Transverse colon (tissue), 4 donors: ENCODE results near the gene TUBB2A. TPM values are rescaled to one million over a fixed set of nuclear protein-coding genes. Genes with fewer than 3 reads are reported as not detected.
"Not testable (repeated sequence)": the region's sequence is repeated elsewhere in the genome, so short reads cannot be mapped to it uniquely, and the experiment has no call there.

ENCODE experiments used
- DNase-seq: peaks from one replicate; pipeline ENCODE4 v3.0.0-alpha.2; 2019
- H3K27ac ChIP-seq, 4 donors: fragments of 200-600 bp; sonication (generic); 2 replicates each; pipeline ENCODE4 v1.5.1; 2016 to 2018; ENCODE audit warnings: inconsistent platforms in 4 of 4
- H3K27me3 ChIP-seq: fragments of 200-600 bp; sonication (generic); 2 replicates; pipeline ENCODE4 v1.5.1; 2017; ENCODE audit warnings: inconsistent platforms
- H3K36me3 ChIP-seq, 4 donors: fragments of 200-600 bp; sonication (generic); 2 replicates each; pipeline ENCODE4 v1.5.1; 2017 to 2019; ENCODE audit warnings: inconsistent platforms in 4 of 4
- H3K4me1 ChIP-seq, 4 donors: fragments of 200-600 bp; sonication (generic); 2 replicates each; pipeline ENCODE4 v1.5.1; 2017 to 2020; ENCODE audit warnings: inconsistent platforms in 4 of 4
- H3K4me3 ChIP-seq, 4 donors: fragments of 200-600 bp; sonication (generic); 1 replicate in 1 of 4; 2 replicates in 3 of 4; pipeline versions ENCODE4 v1.5.1 to v1.6.1; 2017 to 2019; ENCODE audit warnings: inconsistent platforms in 4 of 4
- H3K9me3 ChIP-seq, 2 donors: fragments of 200-600 bp; sonication (generic); 2 replicates each; pipeline ENCODE4 v1.5.1; 2017 to 2019; ENCODE audit warnings: inconsistent platforms in 2 of 2
- CTCF ChIP-seq, 5 experiments: fragments of 200-600 bp in 3 of 5; fragments of 450-650 bp in 2 of 5; sonication (generic) in 3 of 5; IDR thresholded peaks; 1 replicate in 2 of 5; 2 replicates in 3 of 5; pipeline ENCODE4 v1.5.1; 2016 to 2017; ENCODE audit warnings: antibody characterized with exemption in 5 of 5, inconsistent platforms in 3 of 5, mild to moderate bottlenecking in 2 of 5, moderate library complexity in 1 of 5
- EP300 ChIP-seq: sonication (generic); formaldehyde crosslinking; IDR thresholded peaks from one replicate; pipeline ENCODE4 v1.6.1; 2017; ENCODE audit warnings: antibody characterized with exemption, low read depth
- POLR2A ChIP-seq: fragments of 450-650 bp; IDR thresholded peaks from one replicate; pipeline ENCODE4 v1.6.1; 2016; ENCODE audit warnings: antibody characterized with exemption, mild to moderate bottlenecking, moderate library complexity
- POLR2AphosphoS5 ChIP-seq, 3 donors: sonication (generic); formaldehyde crosslinking; IDR thresholded peaks; one replicate each; pipeline ENCODE4 v1.6.1; 2016; ENCODE audit warnings: antibody characterized with exemption in 3 of 3
- WGBS, 2 donors: methylation state at CpG; one replicate each; pipeline ENCODE4 v1.1.5; 2018; ENCODE audit warnings: low coverage in 1 of 2; 5-methylcytosine and 5-hydroxymethylcytosine counted together
- in situ Hi-C, 4 donors: fragments of 200-750 bp; cut with MboI; loops; one replicate each; pipeline versions ENCODE4 v1.15.0 to v1.15.1; 2017; ENCODE audit warnings: low sequenced_read_pairs in 3 of 4, low pct_ligation_motif_present in 1 of 4, low pct_unique_long_range_greater_than_20kb in 1 of 4
- intact Hi-C: fragments of 100-400 bp; cut with DNase I; formaldehyde crosslinking; loops from one replicate; pipeline ENCODE4 v1.15.1; 2023; ENCODE audit warnings: low total_unique reads
- total RNA-seq, 4 donors: library from RNA; depleted of rRNA; stranded (reverse); fragments of >200 nt; gene quantifications; one replicate each; pipeline ENCODE4 v1.1.0, GENCODE V29; 2016

Gene TUBB2A
- total RNA-seq, 4 donors from 2014 or later: 15.4 to 41.0 (median 29.4) TPM

- 94% methylated on average over 20 of the region's 20 CpGs; no CpG with 5 or more reads in 1 of the 2 donors for WGBS, 2 donors
- no peak for DNase-seq
- Histone ChIP-seq H3K27me3 (no peaks in the 10 kb centered on the region), H3K36me3 (peaks cover 0 to 11% (median 4%) of the 10 kb centered on the region in 4 donors), H3K4me1 (peaks cover 4 to 20% (median 15%) of the 10 kb centered on the region in 4 donors), H3K4me3 (no peak overlapping the region), H3K27ac (no peak overlapping the region), H3K9me3 (no peaks in the 10 kb centered on the region)
- intact Hi-C loops (no loop called here), in situ Hi-C loops (loop anchor here in 1 of 4 donors (25.0 kb wide), 1 partner anchor 597 kb away; no protein-coding TSS in a partner anchor)
- no peak for TF ChIP-seq POLR2A
- no peak for TF ChIP-seq CTCF (IDR thresholded peaks at IDR 0.05)
- no peak for TF ChIP-seq EP300
- no peak for TF ChIP-seq POLR2AphosphoS5 (IDR thresholded peaks at IDR 0.05)
These were observed 17.1 kb downstream of the TUBB2A start for GRCh38 chr6:3140201-3140600.

GRCh38 chr6:3139090-3139903 lies 18.0 kb downstream of the TUBB2A start:
- H3K9me3 ChIP-seq: no peaks in the 10 kb centered on the region
- intact Hi-C loops (no loop called here), in situ Hi-C loops (loop anchor here in 1 of 4 donors (25.0 kb wide), 1 partner anchor 598 kb away; no protein-coding TSS in a partner anchor)
- peaks cover 0 to 11% (median 4%) of the 10 kb centered on the region in 4 donors for H3K36me3 ChIP-seq
- H3K27ac ChIP-seq: peak overlapping the region; percentile 50 to 62 (median 59)
- peak; percentile 79 for DNase-seq
- TF ChIP-seq POLR2AphosphoS5 (IDR thresholded peaks at IDR 0.05): peak; percentile 42 to 57 (median 54)
- TF ChIP-seq EP300: no peak
- no peak overlapping the region for H3K4me3 ChIP-seq
- peaks cover 4 to 26% (median 16%) of the 10 kb centered on the region in 4 donors for H3K4me1 ChIP-seq
- WGBS, 2 donors: 12 to 29% methylated on average over 3 to 14 of the region's 14 CpGs
- H3K27me3 ChIP-seq: no peaks in the 10 kb centered on the region

GRCh38 chr6:3138341-3138740 lies 19.0 kb downstream of the TUBB2A start:
- Histone ChIP-seq H3K4me1 (peaks cover 4 to 26% (median 16%) of the 10 kb centered on the region in 4 donors), H3K36me3 (peaks cover 0 to 11% (median 4%) of the 10 kb centered on the region in 4 donors)

GRCh38 chr6:3137873-3138272 lies 19.5 kb downstream of the TUBB2A start:
- peaks cover 4 to 26% (median 16%) of the 10 kb centered on the region in 4 donors for H3K4me1 ChIP-seq
- H3K27ac ChIP-seq, H3K4me3 ChIP-seq, DNase-seq, intact Hi-C loops, H3K27me3 ChIP-seq, H3K9me3 ChIP-seq: not testable (repeated sequence)
- WGBS, 2 donors: 81 to 86% methylated on average over 4 to 6 of the region's 6 CpGs
- H3K36me3 ChIP-seq: peaks cover 0 to 11% (median 4%) of the 10 kb centered on the region in 4 donors
- in situ Hi-C loops: loop anchor here in 1 of 4 donors (25.0 kb wide), 1 partner anchor 599 kb away; no protein-coding TSS in a partner anchor

More at GRCh38 chr6:3138341-3138740, 19.0 kb downstream of the TUBB2A start:
- no peaks in the 10 kb centered on the region for H3K27me3 ChIP-seq
- no peak overlapping the region for H3K4me3 ChIP-seq
- no peak for TF ChIP-seq POLR2A
- no peak for TF ChIP-seq CTCF (IDR thresholded peaks at IDR 0.05)
- no peak for TF ChIP-seq POLR2AphosphoS5 (IDR thresholded peaks at IDR 0.05)
- intact Hi-C loops: no loop called here
- in situ Hi-C loops: loop anchor here in 1 of 4 donors (25.0 kb wide), 1 partner anchor 599 kb away; no protein-coding TSS in a partner anchor
- peak overlapping the region; percentile 50 to 62 (median 59) for H3K27ac ChIP-seq
- 50 to 54% methylated on average over 1 of the region's 1 CpG for WGBS, 2 donors
- H3K9me3 ChIP-seq: no peaks in the 10 kb centered on the region
- no peak for DNase-seq
